HepG2 (cell line): Measurements from ENCODE around the gene DPEP1. TPM values are rescaled to one million over a fixed set of nuclear protein-coding genes. Genes with fewer than 3 reads are reported as not detected.

Source experiments
- CEBPB ChIP-seq: IDR thresholded peaks from 2 replicates; pipeline ENCODE4 v1.6.1; 2011; ENCODE audit warnings: low read depth, low read length, improper control_type of control experiment, borderline replicate concordance
- KAT7 ChIP-seq: IDR thresholded peaks from 2 replicates; pipeline ENCODE4 v1.6.1; 2018; ENCODE audit warnings: borderline replicate concordance, missing compliant biosample characterization
- KDM5B ChIP-seq: sonication (generic); formaldehyde crosslinking; IDR thresholded peaks from 2 replicates; pipeline ENCODE4 v1.4.0; 2020; ENCODE audit warnings: missing genetic modification reagents, mild to moderate bottlenecking, borderline replicate concordance
- MBNL3 ChIP-seq: fragments of 250-450 bp; sonication (Bioruptor Pico); conservative IDR thresholded peaks from 2 replicates; pipeline ENCODE4 v1.8.0; 2022; ENCODE audit warnings: mild to moderate bottlenecking, inconsistent platforms
- MIER2 ChIP-seq: IDR thresholded peaks from 2 replicates; pipeline ENCODE4 v1.6.1; 2016; ENCODE audit warnings: missing biosample characterization, missing genetic modification reagents
- NCOR1 ChIP-seq: fragments of 200-600 bp; sonication (generic); IDR thresholded peaks from 2 replicates; pipeline ENCODE4 v1.7.0; 2017; ENCODE audit warnings: antibody characterized with exemption, low read length, borderline replicate concordance
- SNAI1 ChIP-seq: sonication (generic); formaldehyde crosslinking; IDR thresholded peaks from 2 replicates; pipeline ENCODE4 v1.5.0; 2020; ENCODE audit warnings: mild to moderate bottlenecking, missing genetic modification reagents, borderline replicate concordance
- ZFP37 ChIP-seq: sonication (generic); formaldehyde crosslinking; IDR thresholded peaks from 2 replicates; pipeline ENCODE4 v1.4.0; 2020; ENCODE audit warnings: missing genetic modification reagents, borderline replicate concordance
- ZFP90 ChIP-seq: sonication (generic); formaldehyde crosslinking; IDR thresholded peaks from 2 replicates; pipeline ENCODE4 v1.8.0; 2022; ENCODE audit warnings: missing genetic modification reagents, mild to moderate bottlenecking, inconsistent platforms, borderline replicate concordance
- ZKSCAN1 ChIP-seq: fragments of 150-350 bp; IDR thresholded peaks from 2 replicates; pipeline ENCODE4 v1.6.1; 2014; ENCODE audit warnings: low read length
- ZNF670 ChIP-seq: sonication (generic); formaldehyde crosslinking; IDR thresholded peaks from 2 replicates; pipeline ENCODE4 v1.8.0; 2022; ENCODE audit warnings: mild to moderate bottlenecking, missing genetic modification reagents, borderline replicate concordance
- ZNF724P ChIP-seq: sonication (generic); formaldehyde crosslinking; IDR thresholded peaks from 2 replicates; pipeline ENCODE4 v1.8.0; 2022; ENCODE audit warnings: missing genetic modification reagents, borderline replicate concordance
- polyA plus RNA-seq, 8 experiments: library from polyadenylated mRNA; depleted of rRNA in 3 of 8; stranded (reverse) in 7 of 8; unstranded in 1 of 8; fragments of >200 nt; fragmentation: Illumina TruSeq in 4 of 8; extraction: Trizol in 4 of 8; gene quantifications; 2 replicates each; pipeline versions ENCODE4 v1.2.1 to v1.2.3, GENCODE V29; 2011 to 2016; ENCODE audit warnings: low read depth in 4 of 8, missing spikeins in 1 of 8, mixed read lengths in 1 of 8; ENCODE audit not compliant: insufficient read depth in 1 of 8
- total RNA-seq, 5 experiments: library from RNA; depleted of rRNA; stranded (reverse); fragments of >200 nt; fragmentation: Illumina TruSeq; extraction: Trizol; gene quantifications; 2 replicates each; pipeline ENCODE4 v1.2.3, GENCODE V29; 2016; ENCODE audit warnings: low read depth in 1 of 5
- TF ChIP-seq, protein P1 (sequence below): sonication (generic); formaldehyde crosslinking; IDR thresholded peaks from 2 replicates; pipeline ENCODE4 v1.4.0; 2020; ENCODE audit warnings: mild to moderate bottlenecking, missing genetic modification reagents, borderline replicate concordance
- TF ChIP-seq, protein P2 (sequence below), 2 experiments: fragments of 450-650 bp in 1 of 2; sonication (generic) in 1 of 2; formaldehyde crosslinking in 1 of 2; IDR thresholded peaks; 2 replicates each; pipeline versions ENCODE4 v1.6.1 to v1.8.0; 2016 to 2022; ENCODE audit warnings: antibody characterized with exemption in 1 of 2, mild to moderate bottlenecking in 1 of 2, missing genetic modification reagents in 1 of 2

The DPEP1 gene
- total and polyA plus RNA-seq, 2 of the 13 experiments (the other 11 are each of a cell fraction or from before 2014, with no cell fraction given): 37.6 to 52.2 TPM

DNA sequence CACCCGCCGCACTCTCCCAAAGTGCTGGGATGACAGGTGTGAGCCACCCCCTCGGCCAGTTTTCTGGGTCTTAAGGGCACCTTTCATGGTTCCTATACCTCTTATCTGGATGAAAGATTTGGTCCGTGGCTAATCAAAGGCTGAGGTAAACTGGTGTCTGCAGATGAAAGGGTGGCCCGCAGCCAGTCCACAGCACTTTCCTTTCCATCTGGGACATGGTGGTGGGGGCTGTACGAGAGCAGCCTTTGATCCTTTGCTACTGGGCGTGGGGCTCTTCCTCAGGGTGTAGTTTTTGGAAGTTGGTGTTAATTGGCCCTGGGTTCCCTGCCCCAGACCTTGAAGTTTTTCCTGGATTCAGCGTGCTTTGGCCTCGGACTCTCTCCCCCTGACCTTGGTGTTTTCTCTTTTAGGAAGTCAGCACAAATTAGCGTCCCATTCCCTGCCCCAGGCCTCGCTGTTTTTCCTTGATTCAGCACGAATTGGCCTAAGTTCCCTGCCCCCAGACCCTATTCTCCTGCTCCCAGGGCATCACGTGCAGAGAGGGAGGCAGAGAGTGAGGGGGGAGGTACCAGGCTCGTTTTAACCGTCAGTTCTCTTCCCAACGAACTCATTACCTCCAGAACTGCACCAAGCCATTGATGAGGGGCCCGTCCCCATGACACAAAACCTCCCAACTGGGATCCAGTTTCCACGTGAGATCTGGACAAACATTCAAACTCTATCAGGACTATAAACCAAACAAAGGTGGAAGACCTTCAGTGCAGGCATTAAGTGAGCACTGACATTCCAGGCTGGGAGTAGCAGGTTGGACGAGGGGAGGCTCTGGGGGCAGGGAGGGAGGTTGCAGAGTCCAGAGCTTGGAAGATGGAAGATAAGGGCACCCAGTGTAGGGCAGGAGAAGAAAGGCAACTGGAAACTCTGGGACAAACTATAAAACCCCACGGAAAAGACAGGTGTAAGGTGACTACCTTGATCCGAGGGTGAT is 11.6 kb downstream of the DPEP1 start (continued):
- no peak for TF ChIP-seq ZNF670 (CRISPR knock-in tag)
- 0 out of 2 replicates have a peak, but pooled peaks have one; percentile 16 for TF ChIP-seq ZFP37
- TF ChIP-seq, protein P1, sequence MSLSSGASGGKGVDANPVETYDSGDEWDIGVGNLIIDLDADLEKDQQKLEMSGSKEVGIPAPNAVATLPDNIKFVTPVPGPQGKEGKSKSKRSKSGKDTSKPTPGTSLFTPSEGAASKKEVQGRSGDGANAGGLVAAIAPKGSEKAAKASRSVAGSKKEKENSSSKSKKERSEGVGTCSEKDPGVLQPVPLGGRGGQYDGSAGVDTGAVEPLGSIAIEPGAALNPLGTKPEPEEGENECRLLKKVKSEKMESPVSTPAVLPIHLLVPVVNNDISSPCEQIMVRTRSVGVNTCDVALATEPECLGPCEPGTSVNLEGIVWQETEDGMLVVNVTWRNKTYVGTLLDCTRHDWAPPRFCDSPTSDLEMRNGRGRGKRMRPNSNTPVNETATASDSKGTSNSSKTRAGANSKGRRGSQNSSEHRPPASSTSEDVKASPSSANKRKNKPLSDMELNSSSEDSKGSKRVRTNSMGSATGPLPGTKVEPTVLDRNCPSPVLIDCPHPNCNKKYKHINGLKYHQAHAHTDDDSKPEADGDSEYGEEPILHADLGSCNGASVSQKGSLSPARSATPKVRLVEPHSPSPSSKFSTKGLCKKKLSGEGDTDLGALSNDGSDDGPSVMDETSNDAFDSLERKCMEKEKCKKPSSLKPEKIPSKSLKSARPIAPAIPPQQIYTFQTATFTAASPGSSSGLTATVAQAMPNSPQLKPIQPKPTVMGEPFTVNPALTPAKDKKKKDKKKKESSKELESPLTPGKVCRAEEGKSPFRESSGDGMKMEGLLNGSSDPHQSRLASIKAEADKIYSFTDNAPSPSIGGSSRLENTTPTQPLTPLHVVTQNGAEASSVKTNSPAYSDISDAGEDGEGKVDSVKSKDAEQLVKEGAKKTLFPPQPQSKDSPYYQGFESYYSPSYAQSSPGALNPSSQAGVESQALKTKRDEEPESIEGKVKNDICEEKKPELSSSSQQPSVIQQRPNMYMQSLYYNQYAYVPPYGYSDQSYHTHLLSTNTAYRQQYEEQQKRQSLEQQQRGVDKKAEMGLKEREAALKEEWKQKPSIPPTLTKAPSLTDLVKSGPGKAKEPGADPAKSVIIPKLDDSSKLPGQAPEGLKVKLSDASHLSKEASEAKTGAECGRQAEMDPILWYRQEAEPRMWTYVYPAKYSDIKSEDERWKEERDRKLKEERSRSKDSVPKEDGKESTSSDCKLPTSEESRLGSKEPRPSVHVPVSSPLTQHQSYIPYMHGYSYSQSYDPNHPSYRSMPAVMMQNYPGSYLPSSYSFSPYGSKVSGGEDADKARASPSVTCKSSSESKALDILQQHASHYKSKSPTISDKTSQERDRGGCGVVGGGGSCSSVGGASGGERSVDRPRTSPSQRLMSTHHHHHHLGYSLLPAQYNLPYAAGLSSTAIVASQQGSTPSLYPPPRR: no peak; the same call in 1 of the 2 replicates
- TF ChIP-seq, protein P2, sequence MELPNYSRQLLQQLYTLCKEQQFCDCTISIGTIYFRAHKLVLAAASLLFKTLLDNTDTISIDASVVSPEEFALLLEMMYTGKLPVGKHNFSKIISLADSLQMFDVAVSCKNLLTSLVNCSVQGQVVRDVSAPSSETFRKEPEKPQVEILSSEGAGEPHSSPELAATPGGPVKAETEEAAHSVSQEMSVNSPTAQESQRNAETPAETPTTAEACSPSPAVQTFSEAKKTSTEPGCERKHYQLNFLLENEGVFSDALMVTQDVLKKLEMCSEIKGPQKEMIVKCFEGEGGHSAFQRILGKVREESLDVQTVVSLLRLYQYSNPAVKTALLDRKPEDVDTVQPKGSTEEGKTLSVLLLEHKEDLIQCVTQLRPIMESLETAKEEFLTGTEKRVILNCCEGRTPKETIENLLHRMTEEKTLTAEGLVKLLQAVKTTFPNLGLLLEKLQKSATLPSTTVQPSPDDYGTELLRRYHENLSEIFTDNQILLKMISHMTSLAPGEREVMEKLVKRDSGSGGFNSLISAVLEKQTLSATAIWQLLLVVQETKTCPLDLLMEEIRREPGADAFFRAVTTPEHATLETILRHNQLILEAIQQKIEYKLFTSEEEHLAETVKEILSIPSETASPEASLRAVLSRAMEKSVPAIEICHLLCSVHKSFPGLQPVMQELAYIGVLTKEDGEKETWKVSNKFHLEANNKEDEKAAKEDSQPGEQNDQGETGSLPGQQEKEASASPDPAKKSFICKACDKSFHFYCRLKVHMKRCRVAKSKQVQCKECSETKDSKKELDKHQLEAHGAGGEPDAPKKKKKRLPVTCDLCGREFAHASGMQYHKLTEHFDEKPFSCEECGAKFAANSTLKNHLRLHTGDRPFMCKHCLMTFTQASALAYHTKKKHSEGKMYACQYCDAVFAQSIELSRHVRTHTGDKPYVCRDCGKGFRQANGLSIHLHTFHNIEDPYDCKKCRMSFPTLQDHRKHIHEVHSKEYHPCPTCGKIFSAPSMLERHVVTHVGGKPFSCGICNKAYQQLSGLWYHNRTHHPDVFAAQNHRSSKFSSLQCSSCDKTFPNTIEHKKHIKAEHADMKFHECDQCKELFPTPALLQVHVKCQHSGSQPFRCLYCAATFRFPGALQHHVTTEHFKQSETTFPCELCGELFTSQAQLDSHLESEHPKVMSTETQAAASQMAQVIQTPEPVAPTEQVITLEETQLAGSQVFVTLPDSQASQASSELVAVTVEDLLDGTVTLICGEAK (IDR thresholded peaks at IDR 0.05): no peak
- TF ChIP-seq, protein P2 (CRISPR knock-in tag; IDR thresholded peaks at IDR 0.05): no peak
- no peak for TF ChIP-seq ZNF724P (CRISPR knock-in tag)
- no peak; the same call in 1 of the 2 replicates for TF ChIP-seq KAT7 (CRISPR knock-in tag)
- TF ChIP-seq SNAI1 (CRISPR knock-in tag): no peak
- no peak for TF ChIP-seq KDM5B (CRISPR knock-in tag)
- TF ChIP-seq MIER2 (CRISPR knock-in tag): no peak
- no peak for TF ChIP-seq NCOR1
- no peak for TF ChIP-seq MBNL3 (CRISPR knock-in tag)
- peak; percentile 45 for TF ChIP-seq ZFP90 (CRISPR knock-in tag)
- TF ChIP-seq CEBPB: no peak
- no peak for TF ChIP-seq ZKSCAN1
